Measurements from ENCODE around the gene NWD2.

- TF ChIP-seq RAD51 (IDR thresholded peaks at IDR 0.05) (no peak), SUZ12 (IDR thresholded peaks at IDR 0.05; ENCODE audit: unreplicated experiment) (no peak), ZNF274 (IDR thresholded peaks at IDR 0.05; ENCODE audit: insufficient read depth, insufficient read length) (no peak), CTCF (IDR thresholded peaks at IDR 0.05 in 2 of 3, conservative IDR thresholded peaks at IDR 0.05 in 1 of 3; ENCODE audit: control insufficient read depth in 2 of 3, extremely low read depth in 1 of 3, insufficient read depth in 1 of 3, low read depth in 3 of 3, low read length in 3 of 3) (no peak), IRF4 (IDR thresholded peaks at IDR 0.05; ENCODE audit: low read depth, low read length) (no peak)
Measured at GRCh38 chr4:37471971-37472370, 227.4 kb downstream of the NWD2 start.
